A549 (cell line): Measurements from ENCODE around the gene ABCC9. TPM values are rescaled to one million over a fixed set of nuclear protein-coding genes. Genes with fewer than 3 reads are reported as not detected.

Experiments
- ATAC-seq, 2 experiments: fragments of 200-7000 bp in 1 of 2; fragments of >200 bp in 1 of 2; cut with Nextera tagmentation in 1 of 2; cut with Tn5 transposase in 1 of 2; 3 replicates each; pipeline versions ENCODE4 v1.8.0 to v1.9.1; 2018 to 2020; ENCODE audit warnings: mild to moderate bottlenecking in 1 of 2, moderate library complexity in 1 of 2
- CTCF ChIA-PET: fragments of 300-600 bp; sonication (Branson Sonifier 250); formaldehyde crosslinking; extraction: SDS; loops from one replicate; lab custom pipeline; 2021; ENCODE audit warnings: antibody characterized with exemption, inconsistent platforms; lab: Yijun Ruan, JAX
- POLR2A ChIA-PET: fragments of 350-600 bp; formaldehyde crosslinking; extraction: SDS; loops from one replicate; lab custom pipeline; 2021; ENCODE audit warnings: antibody characterized with exemption, inconsistent platforms; lab: Yijun Ruan, JAX
- DNase-seq, 2 experiments: peaks; one replicate each; pipeline versions ENCODE4 v3.0.0 to v3.0.0-alpha.2; 2011 to 2016; ENCODE audit warnings: low read depth in 1 of 2, low spot score in 1 of 2
- FAIRE-seq: peaks from 2 replicates; lab custom pipeline; 2011; peaks lifted over from hg19 to GRCh38; lab: Jason Lieb, UNC
- H3K27ac ChIP-seq, 2 experiments: fragments of >200 bp; sonication (Bioruptor Twin); formaldehyde crosslinking; 3 replicates each; pipeline ENCODE4 v1.5.1; 2016 to 2017
- H3K4me1 ChIP-seq: fragments of >200 bp; sonication (Bioruptor Twin); formaldehyde crosslinking; 3 replicates; pipeline ENCODE4 v1.6.1; 2016
- H3K4me2 ChIP-seq: fragments of >200 bp; sonication (Bioruptor Twin); formaldehyde crosslinking; 3 replicates; pipeline ENCODE4 v1.6.1; 2016
- H3K4me3 ChIP-seq: fragments of >200 bp; sonication (Bioruptor Twin); formaldehyde crosslinking; 3 replicates; pipeline ENCODE4 v1.5.1; 2016
- H3K9me3 ChIP-seq: fragments of >200 bp; sonication (Bioruptor Twin); formaldehyde crosslinking; 3 replicates; pipeline ENCODE4 v1.6.1; 2016
- BHLHE40 ChIP-seq: IDR thresholded peaks from 2 replicates; pipeline ENCODE4 v1.6.1; 2012; ENCODE audit warnings: low read depth, low read length, inconsistent platforms
- CBX2 ChIP-seq: fragments of 200-600 bp; sonication (generic); IDR thresholded peaks from 2 replicates; pipeline ENCODE4 v1.6.1; 2016; ENCODE audit warnings: low read depth, mild to moderate bottlenecking, borderline replicate concordance
- CEBPB ChIP-seq, 2 experiments: fragments of >200 bp in 1 of 2; sonication (Bioruptor Twin) in 1 of 2; formaldehyde crosslinking in 1 of 2; IDR thresholded peaks; 2 replicates each; pipeline ENCODE4 v1.6.1; 2012 to 2016
- CHD4 ChIP-seq: fragments of 200-600 bp; sonication (generic); IDR thresholded peaks from 2 replicates; pipeline ENCODE4 v1.6.1; 2016; ENCODE audit warnings: antibody characterized with exemption, mild to moderate bottlenecking, borderline replicate concordance
- ELK1 ChIP-seq: fragments of 150-350 bp; IDR thresholded peaks from 2 replicates; pipeline ENCODE4 v1.6.1; 2014; ENCODE audit warnings: low read depth, mild to moderate bottlenecking, low read length
- EP300 ChIP-seq, 2 experiments: fragments of >200 bp; sonication (Bioruptor Twin); formaldehyde crosslinking; IDR thresholded peaks; 2 replicates in 1 of 2; 3 replicates in 1 of 2; pipeline ENCODE4 v1.6.1; 2016 to 2017
- FOSB ChIP-seq: fragments of 250-450 bp; sonication (Bioruptor Pico); IDR thresholded peaks from 2 replicates; pipeline ENCODE4 v1.5.0; 2020; ENCODE audit warnings: mild to moderate bottlenecking, moderate library complexity
- FOSL2 ChIP-seq, 2 experiments: fragments of 450-650 bp in 1 of 2; fragments of >200 bp in 1 of 2; sonication (Bioruptor Twin) in 1 of 2; formaldehyde crosslinking; IDR thresholded peaks; 2 replicates each; pipeline versions ENCODE4 v1.5.0 to v1.6.1; 2016 to 2020; ENCODE audit warnings: mild to moderate bottlenecking in 1 of 2, moderate library complexity in 1 of 2
- GATA3 ChIP-seq: IDR thresholded peaks from 2 replicates; pipeline ENCODE4 v1.6.1; 2012; ENCODE audit warnings: borderline replicate concordance
- HDAC2 ChIP-seq: fragments of 200-600 bp; sonication (generic); IDR thresholded peaks from 2 replicates; pipeline ENCODE4 v1.6.1; 2016
- HES2 ChIP-seq: fragments of >200 bp; sonication (Bioruptor Twin); formaldehyde crosslinking; IDR thresholded peaks from 2 replicates; pipeline ENCODE4 v1.6.1; 2016
- HOXA7 ChIP-seq: fragments of 250-450 bp; sonication (Bioruptor Pico); IDR thresholded peaks from 2 replicates; pipeline ENCODE4 v1.5.0; 2020; ENCODE audit warnings: mild to moderate bottlenecking, moderate library complexity
- HOXB13 ChIP-seq: fragments of 250-450 bp; sonication (Bioruptor Pico); IDR thresholded peaks from 2 replicates; pipeline ENCODE4 v1.5.0; 2020; ENCODE audit warnings: low read depth, mild to moderate bottlenecking, moderate library complexity
- KDM5A ChIP-seq: fragments of 200-600 bp; sonication (generic); IDR thresholded peaks from 2 replicates; pipeline ENCODE4 v1.6.1; 2016; ENCODE audit warnings: antibody characterized with exemption, mild to moderate bottlenecking
- MAFK ChIP-seq: fragments of 450-650 bp; IDR thresholded peaks from 2 replicates; pipeline ENCODE4 v1.6.1; 2014; ENCODE audit not compliant: partially characterized antibody
- NFE2L2 ChIP-seq: fragments of 150-350 bp; conservative IDR thresholded peaks from 2 replicates; pipeline ENCODE4 v1.6.1; 2014; ENCODE audit warnings: low read length
- NPAS2 ChIP-seq: fragments of 250-450 bp; sonication (Bioruptor Pico); IDR thresholded peaks from 2 replicates; pipeline ENCODE4 v1.8.0; 2022; ENCODE audit warnings: mild to moderate bottlenecking, moderate library complexity, borderline replicate concordance
- NR3C1 ChIP-seq: fragments of >200 bp; sonication (Bioruptor Twin); formaldehyde crosslinking; IDR thresholded peaks from 3 replicates; pipeline ENCODE4 v1.6.1; 2017
- PHF8 ChIP-seq: fragments of 200-600 bp; sonication (generic); IDR thresholded peaks from 2 replicates; pipeline ENCODE4 v1.6.1; 2016; ENCODE audit warnings: low read depth, mild to moderate bottlenecking, antibody characterized with exemption, moderate library complexity, borderline replicate concordance
- RARB ChIP-seq: fragments of 250-450 bp; sonication (Bioruptor Pico); IDR thresholded peaks from 2 replicates; pipeline ENCODE4 v1.8.0; 2021; ENCODE audit warnings: mild to moderate bottlenecking, moderate library complexity
- SREBF2 ChIP-seq: fragments of 450-650 bp; IDR thresholded peaks from 2 replicates; pipeline ENCODE4 v1.6.1; 2014; ENCODE audit warnings: mild to moderate bottlenecking, moderate library complexity
- TFCP2L1 ChIP-seq: fragments of 250-450 bp; sonication (Bioruptor Pico); IDR thresholded peaks from 2 replicates; pipeline ENCODE4 v1.5.0; 2021; ENCODE audit warnings: mild to moderate bottlenecking
- USF2 ChIP-seq: fragments of 450-650 bp; IDR thresholded peaks from 2 replicates; pipeline ENCODE4 v1.6.1; 2014; ENCODE audit warnings: antibody characterized with exemption
- ZC3H11A ChIP-seq: fragments of 450-650 bp; IDR thresholded peaks from 2 replicates; pipeline ENCODE4 v1.6.1; 2014; ENCODE audit warnings: antibody characterized with exemption, mild to moderate bottlenecking
- ZFP36 ChIP-seq: fragments of 450-650 bp; IDR thresholded peaks from 2 replicates; pipeline ENCODE4 v1.6.1; 2014; ENCODE audit warnings: borderline replicate concordance; ENCODE audit not compliant: partially characterized antibody
- ZNF302 ChIP-seq: fragments of 250-450 bp; sonication (Bioruptor Pico); IDR thresholded peaks from 2 replicates; pipeline ENCODE4 v1.9.0; 2021; ENCODE audit warnings: inconsistent platforms, mild to moderate bottlenecking, moderate library complexity
- ZSCAN20 ChIP-seq: fragments of 250-450 bp; sonication (Bioruptor Pico); IDR thresholded peaks from 2 replicates; pipeline ENCODE4 v1.8.0; 2022; ENCODE audit warnings: mild to moderate bottlenecking, moderate library complexity
- WGBS: methylation state at CpG from one replicate; pipeline ENCODE4 v1.1.6; 2017; ENCODE audit errors: missing lambda C conversion rate; 5-methylcytosine and 5-hydroxymethylcytosine counted together
- polyA plus RNA-seq, 4 experiments: library from polyadenylated mRNA; depleted of rRNA in 3 of 4; stranded (reverse); fragments of >200 nt; fragmentation: RNase III in 1 of 4; extraction: RNeasy Plus Mini Kit Qiagen cat#74134 plus additional on column Dnase treatment in 1 of 4; gene quantifications; 2 replicates in 3 of 4; 3 replicates in 1 of 4; pipeline ENCODE4 v1.2.3, GENCODE V29; 2011 to 2017
- TF ChIP-seq, protein P1 (sequence below): IDR thresholded peaks from 2 replicates; pipeline ENCODE4 v1.6.1; 2012
- TF ChIP-seq, protein P2 (sequence below): fragments of 250-450 bp; sonication (Bioruptor Pico); IDR thresholded peaks from 2 replicates; pipeline ENCODE4 v1.5.0; 2021; ENCODE audit warnings: mild to moderate bottlenecking, moderate library complexity, borderline replicate concordance
- TF ChIP-seq, protein P3 (sequence below): IDR thresholded peaks from 2 replicates; pipeline ENCODE4 v1.6.1; 2012
- TF ChIP-seq, protein P4 (sequence below): fragments of >200 bp; sonication (Bioruptor Twin); formaldehyde crosslinking; IDR thresholded peaks from 3 replicates; pipeline ENCODE4 v1.6.1; 2016

Gene ABCC9
- polyA plus RNA-seq, 2 of the 4 experiments (the other 2 are of a cell fraction), result 0.01 TPM; not detected in 1

GRCh38 chr12:21942377-21942703 lies 1.1 kb upstream of the ABCC9 start:
- CTCF ChIA-PET, result interaction anchor here (1.0 kb wide), 1 partner anchor 10 kb away, joined by 3 read pairs; no protein-coding TSS in a partner anchor
- 70% methylated on average over 11 of the region's 11 CpGs for WGBS

DNA sequence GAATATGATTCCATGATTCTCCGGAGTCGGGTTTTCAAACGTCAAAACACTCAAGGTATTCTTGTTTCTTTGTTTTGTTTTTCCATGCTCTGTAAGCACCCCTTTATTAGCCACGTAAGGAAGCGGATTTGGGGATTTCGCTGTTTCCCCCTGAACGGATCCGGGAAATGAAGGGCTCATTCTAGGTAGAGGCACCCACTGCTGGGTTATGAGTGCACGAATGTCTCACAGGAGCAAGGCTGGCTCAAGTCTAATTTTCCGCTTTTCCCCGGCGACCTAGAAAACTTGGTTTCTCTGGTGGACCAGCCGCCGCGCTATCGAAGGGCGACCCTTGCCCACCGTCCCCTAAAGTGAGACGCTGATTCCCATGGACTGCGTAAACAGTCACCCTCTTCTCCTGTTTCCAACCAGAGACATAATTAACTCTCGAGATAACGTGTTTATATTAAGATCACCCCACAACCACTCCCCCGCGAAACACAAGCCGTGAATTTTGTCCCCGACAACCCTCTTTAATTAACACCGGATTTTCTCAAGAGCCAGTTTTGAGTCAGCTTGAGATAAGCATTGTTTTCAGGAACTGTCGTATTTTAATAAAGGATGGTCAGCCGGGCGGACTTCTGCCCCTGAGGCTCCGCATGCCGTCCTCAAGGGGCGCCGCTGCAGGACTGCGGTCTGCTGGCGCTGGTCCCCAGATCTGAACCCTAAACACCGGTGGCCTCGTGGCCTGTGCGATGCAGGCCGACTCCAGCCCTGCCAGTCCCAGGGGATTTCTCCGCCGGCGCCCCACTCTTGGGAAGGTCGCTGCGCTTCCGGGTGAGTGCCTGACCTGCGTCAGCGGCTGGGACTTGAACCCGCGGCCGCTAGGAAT lies 515 bp upstream of the ABCC9 start:
- CTCF ChIA-PET, result interaction anchor here (1.0 kb wide), 1 partner anchor 10 kb away, joined by 3 read pairs; no protein-coding TSS in a partner anchor
- peak; percentile 27 to 68; a peak in 4 of 6 replicates for ATAC-seq

More at GRCh38 chr12:21942377-21942703, 1.1 kb upstream of the ABCC9 start:
- POLR2A ChIA-PET, result no interaction called here
- Histone ChIP-seq H3K4me1 (no peaks in the 10 kb centered on the region), H3K4me2 (no peak overlapping the region), H3K27ac (no peak overlapping the region), H3K4me3 (no peak overlapping the region), H3K9me3 (peaks cover 10% of the 10 kb centered on the region; the same call in 1 of the 3 replicates)
- DNase-seq (no peak), FAIRE-seq (no peak), ATAC-seq (peak in 1 of 2 experiments; percentile 35; a peak in 2 of 6 replicates)
- no peak for TF ChIP-seq SREBF2
- TF ChIP-seq, protein P1, sequence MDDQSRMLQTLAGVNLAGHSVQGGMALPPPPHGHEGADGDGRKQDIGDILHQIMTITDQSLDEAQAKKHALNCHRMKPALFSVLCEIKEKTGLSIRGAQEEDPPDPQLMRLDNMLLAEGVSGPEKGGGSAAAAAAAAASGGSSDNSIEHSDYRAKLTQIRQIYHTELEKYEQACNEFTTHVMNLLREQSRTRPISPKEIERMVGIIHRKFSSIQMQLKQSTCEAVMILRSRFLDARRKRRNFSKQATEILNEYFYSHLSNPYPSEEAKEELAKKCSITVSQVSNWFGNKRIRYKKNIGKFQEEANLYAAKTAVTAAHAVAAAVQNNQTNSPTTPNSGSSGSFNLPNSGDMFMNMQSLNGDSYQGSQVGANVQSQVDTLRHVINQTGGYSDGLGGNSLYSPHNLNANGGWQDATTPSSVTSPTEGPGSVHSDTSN, result no peak
- no peak for TF ChIP-seq ZNF302
- no peak for TF ChIP-seq PHF8
- no peak for TF ChIP-seq HOXB13 (CRISPR knock-in tag)
- TF ChIP-seq ZFP36, result no peak
- no peak for TF ChIP-seq GATA3
- TF ChIP-seq MAFK, result no peak
- no peak for TF ChIP-seq RARB
- TF ChIP-seq CHD4, result no peak
- TF ChIP-seq CEBPB (IDR thresholded peaks at IDR 0.05), result no peak
- TF ChIP-seq ZSCAN20 (CRISPR knock-in tag), result no peak
- no peak for TF ChIP-seq FOSL2 (IDR thresholded peaks at IDR 0.05)
- TF ChIP-seq FOSL2 (CRISPR knock-in tag; IDR thresholded peaks at IDR 0.05), result no peak

More for the DNA sequence above, 515 bp upstream of the ABCC9 start:
- no peak overlapping the region for H3K27ac ChIP-seq
- WGBS, result 46% methylated on average over 50 of the region's 51 CpGs
- H3K4me1 ChIP-seq, result no peaks in the 10 kb centered on the region
- no peak for DNase-seq
- peak overlapping the region; percentile 36 for H3K4me3 ChIP-seq
- POLR2A ChIA-PET, result no interaction called here
- no peak for TF ChIP-seq NPAS2 (CRISPR knock-in tag)
- no peak for TF ChIP-seq BHLHE40
- no peak for TF ChIP-seq ZNF302
- TF ChIP-seq HES2, result no peak
- TF ChIP-seq HOXA7 (CRISPR knock-in tag), result no peak
- TF ChIP-seq, protein P2, sequence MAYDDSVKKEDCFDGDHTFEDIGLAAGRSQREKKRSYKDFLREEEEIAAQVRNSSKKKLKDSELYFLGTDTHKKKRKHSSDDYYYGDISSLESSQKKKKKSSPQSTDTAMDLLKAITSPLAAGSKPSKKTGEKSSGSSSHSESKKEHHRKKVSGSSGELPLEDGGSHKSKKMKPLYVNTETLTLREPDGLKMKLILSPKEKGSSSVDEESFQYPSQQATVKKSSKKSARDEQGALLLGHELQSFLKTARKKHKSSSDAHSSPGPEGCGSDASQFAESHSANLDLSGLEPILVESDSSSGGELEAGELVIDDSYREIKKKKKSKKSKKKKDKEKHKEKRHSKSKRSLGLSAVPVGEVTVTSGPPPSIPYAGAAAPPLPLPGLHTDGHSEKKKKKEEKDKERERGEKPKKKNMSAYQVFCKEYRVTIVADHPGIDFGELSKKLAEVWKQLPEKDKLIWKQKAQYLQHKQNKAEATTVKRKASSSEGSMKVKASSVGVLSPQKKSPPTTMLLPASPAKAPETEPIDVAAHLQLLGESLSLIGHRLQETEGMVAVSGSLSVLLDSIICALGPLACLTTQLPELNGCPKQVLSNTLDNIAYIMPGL (CRISPR knock-in tag), result no peak
- TF ChIP-seq USF2, result no peak
- TF ChIP-seq TFCP2L1 (CRISPR knock-in tag), result no peak
- no peak for TF ChIP-seq HDAC2
- TF ChIP-seq, protein P3, sequence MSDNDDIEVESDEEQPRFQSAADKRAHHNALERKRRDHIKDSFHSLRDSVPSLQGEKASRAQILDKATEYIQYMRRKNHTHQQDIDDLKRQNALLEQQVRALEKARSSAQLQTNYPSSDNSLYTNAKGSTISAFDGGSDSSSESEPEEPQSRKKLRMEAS, result no peak
- TF ChIP-seq EP300 (IDR thresholded peaks at IDR 0.05), result no peak
- TF ChIP-seq NR3C1, result no peak
- TF ChIP-seq ELK1, result no peak
- TF ChIP-seq NFE2L2, result no peak
- no peak for TF ChIP-seq ZC3H11A
- TF ChIP-seq, protein P4, sequence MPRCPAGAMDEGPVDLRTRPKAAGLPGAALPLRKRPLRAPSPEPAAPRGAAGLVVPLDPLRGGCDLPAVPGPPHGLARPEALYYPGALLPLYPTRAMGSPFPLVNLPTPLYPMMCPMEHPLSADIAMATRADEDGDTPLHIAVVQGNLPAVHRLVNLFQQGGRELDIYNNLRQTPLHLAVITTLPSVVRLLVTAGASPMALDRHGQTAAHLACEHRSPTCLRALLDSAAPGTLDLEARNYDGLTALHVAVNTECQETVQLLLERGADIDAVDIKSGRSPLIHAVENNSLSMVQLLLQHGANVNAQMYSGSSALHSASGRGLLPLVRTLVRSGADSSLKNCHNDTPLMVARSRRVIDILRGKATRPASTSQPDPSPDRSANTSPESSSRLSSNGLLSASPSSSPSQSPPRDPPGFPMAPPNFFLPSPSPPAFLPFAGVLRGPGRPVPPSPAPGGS, result no peak
- TF ChIP-seq FOSB (CRISPR knock-in tag), result no peak
- no peak for TF ChIP-seq CBX2
- TF ChIP-seq KDM5A, result no peak
- peaks cover 9% of the 10 kb centered on the region; the same call in 1 of the 3 replicates for H3K9me3 ChIP-seq
- H3K4me2 ChIP-seq, result peak overlapping the region; percentile 73
- FAIRE-seq, result no peak
